ENCODE measurements around the gene RNF208.
"Not testable (repeated sequence)": the region's sequence is repeated elsewhere in the genome, so short reads cannot be mapped to it uniquely, and the experiment has no call there.

Gene RNF208

DNA sequence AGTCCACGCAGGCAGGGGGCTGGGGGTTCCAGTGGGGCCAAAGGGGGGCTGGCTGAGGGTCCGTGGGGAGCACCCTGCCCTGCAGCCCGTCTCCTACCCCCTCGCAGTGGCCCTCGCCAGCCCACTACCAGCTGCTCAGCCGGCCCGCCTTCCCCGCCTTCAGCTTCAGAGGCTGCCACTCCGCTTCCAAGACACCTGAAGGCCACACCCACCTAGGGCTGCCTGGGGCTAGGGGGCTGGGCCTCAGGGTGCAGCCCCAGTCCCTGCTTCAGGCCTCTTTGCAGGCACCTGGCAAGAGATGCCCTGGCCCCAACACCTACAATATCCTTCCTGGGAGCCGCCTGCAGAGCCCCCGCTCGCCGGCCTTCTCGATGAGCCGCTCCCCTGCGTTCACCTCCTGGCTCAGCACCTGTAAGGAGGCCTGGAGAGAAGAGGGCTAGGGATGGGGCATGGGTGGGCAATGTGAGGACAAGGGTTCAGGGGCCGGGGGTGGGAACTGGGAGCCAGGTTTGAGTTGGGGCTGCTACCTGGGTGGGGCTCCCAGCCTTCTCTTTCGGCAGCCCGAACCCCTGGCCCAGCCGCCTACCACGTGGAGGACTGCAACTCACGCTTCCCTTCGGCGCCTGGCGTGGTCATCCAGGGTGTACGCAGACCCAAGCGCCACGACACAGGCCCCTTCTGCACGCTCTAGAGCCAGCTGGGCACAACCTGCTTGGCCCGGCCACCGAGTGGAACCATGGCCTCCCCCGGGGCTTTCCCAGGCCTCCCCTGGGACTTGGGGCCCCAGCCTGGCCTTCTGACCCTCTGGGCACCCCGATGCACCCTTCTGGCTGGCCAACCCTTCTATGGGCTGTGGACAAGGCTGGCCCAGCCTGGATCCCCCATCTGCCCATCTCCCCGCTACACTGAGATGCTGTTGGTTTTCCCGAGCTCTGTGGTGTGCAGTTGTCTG lies 30.8 kb upstream of the RNF208 start:
- DNase-seq = no peak

DNA sequence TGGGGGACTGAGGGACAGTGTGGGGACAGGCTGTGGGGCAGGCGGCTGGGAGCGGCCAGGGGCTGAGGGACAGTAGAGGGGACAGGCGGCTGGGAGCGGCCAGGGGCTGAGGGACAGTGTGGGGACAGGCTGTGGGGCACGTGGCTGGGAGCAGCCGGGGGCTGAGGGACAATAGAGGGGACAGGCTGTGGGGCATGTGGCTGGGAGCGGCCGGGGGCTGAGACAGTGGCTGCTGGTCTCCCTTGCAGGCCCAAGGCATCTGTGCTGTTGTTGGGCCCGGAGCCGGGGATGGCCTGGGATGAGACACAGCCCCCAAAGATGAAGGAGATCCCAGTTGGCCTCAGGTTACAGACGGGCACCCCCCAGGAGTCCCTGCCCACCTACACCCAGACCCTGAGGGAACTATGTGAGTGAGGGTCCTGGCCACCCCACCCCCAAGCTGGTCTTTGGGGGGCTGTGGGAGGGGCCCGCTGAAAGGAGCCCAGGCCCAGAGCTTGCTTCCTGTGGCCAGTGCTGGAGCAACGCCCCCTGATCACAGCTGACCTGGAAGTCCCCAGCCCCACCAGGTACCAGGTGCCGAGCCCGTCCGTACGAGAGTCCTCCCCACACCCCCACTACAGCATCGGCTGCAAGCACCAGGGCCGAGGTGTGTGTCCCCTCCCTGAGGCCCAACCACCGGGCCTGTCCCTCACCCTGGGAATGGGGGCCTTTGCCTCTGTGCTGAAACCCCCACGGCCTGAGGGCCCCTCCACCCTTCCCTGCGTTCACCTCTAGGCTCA lies 29.6 kb upstream of the RNF208 start:
- DNase-seq = no peak

DNA sequence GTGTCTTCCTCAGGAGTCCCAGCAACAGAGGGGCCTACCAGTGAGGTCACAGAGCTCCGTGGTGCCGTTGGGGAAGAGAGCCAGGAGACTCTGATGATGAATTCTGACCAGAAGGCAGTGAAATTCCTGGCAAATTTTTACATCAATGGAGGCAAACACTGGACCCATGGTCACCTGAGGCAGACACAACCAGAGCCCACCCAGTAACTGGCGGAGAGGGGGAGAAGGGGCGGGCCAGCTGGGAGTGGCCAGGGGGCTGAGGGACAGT lies 29.1 kb upstream of the RNF208 start, which contains the start of gene STPG3:
Gene STPG3 (plus strand): TSS at position 93 of the 268 bp plus-strand sequence. CDS start 1 bp downstream, at position 94.
- no peak for DNase-seq

- no peak for DNase-seq
Measured at GRCh38 chr9:137250329-137251193, 28.5 kb upstream of the RNF208 start.

DNA sequence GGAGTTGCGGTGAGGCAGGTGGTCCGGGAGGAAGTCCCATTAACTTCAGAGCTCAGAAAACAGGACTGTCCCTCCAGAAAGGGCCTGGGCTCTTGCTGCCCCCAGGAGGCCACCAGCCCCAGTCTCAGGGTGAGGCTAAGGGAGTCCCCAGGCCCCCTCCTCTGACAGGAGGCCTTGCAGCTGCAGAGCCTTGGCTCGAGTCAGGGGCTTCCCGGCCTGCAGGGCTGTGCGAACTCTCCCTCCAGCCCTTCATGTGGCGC lies 25.8 kb upstream of the RNF208 start:
- no peak for DNase-seq

GRCh38 chr9:137247135-137247915 lies 25.3 kb upstream of the RNF208 start:
- DNase-seq = no peak

GRCh38 chr9:137245450-137246421 lies 23.7 kb upstream of the RNF208 start:
- no peak for DNase-seq

DNA sequence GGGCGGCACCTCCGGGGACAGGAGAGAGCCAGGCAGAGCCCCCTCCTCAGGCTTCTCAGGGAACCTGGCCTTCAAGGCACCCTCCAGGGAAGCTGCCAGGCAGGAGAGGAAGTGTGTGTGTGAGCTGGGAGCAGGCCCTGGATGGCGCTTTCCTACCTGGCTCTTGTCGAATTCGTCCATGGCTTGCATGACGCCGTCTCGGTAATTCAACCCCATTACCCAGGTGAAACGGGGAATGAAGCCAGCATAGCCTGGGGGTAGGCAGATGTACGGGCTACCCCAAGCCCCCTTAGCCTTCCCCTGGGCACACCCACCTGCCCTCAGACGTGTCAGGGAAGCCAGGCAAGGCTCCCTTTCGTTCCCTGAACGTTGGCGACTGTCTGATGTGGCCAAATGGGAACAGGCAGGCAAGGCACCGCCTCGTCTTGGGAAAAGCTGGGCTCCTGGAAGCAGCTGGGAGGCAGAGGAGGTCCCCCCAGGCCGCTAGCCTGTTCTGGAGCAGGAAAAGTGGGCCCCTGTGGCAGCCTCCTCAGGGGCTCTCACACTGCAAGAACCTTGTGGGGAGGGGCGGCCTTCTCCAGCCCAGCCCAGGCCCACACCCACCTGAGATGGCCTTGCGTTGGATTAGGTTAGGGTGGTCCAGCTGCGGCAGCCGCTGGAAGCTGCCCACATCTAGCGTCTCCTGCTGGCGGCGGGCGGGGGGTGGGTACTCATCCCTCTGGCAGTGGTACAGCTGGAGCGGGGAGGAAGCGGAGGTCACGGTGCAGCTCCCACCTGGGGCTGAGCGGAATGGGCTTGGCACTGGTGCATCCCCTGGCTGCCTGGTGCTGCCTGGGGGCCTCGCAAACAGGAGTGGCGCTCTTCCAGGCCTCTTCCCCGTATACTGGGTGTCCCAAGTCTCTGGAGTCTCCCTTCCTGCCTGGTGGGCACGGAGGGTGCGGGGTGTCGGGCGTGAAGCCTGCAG lies 22.7 kb upstream of the RNF208 start:
- no peak for DNase-seq

- DNase-seq = no peak
Measured at GRCh38 chr9:137243626-137244485, 21.8 kb upstream of the RNF208 start.

GRCh38 chr9:137243266-137243625 lies 21.2 kb upstream of the RNF208 start:
- DNase-seq = not testable (repeated sequence)

GRCh38 chr9:137242269-137243203 lies 20.5 kb upstream of the RNF208 start:
- DNase-seq = no peak

DNA sequence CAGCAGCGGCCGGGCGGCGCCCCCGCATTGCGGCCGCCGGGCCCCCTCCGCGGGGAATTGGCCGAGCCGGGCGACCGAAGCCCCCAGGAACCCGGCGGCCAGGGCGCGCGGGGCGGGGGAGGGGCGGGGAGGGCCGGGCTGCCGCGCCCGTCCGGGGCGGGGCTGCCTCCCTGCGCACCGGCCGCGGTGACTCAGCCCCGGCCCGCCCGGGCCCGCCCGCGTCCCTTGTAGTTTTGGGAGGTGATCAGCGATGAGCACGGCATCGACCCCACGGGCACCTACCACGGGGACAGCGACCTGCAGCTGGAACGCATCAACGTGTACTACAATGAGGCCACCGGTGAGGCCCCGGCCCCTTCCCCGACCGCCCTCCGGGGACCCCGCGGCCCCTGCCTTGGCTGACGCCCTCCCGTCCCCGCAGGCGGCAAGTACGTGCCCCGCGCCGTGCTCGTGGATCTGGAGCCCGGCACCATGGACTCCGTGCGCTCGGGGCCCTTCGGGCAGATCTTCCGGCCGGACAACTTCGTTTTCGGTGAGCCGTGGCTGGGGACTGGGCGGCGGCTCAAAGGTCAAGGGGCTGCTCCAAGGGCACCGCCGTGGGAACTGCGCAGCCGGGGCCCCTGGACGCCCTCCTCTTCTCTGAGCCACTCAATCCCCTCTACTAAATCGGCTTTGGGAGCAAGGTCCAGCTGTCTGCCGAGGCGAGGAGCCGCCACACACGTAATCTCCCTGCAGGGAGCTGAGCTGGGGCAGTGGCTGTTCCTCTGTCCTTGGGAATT lies 19.6 kb upstream of the RNF208 start:
- DNase-seq = no peak

DNA sequence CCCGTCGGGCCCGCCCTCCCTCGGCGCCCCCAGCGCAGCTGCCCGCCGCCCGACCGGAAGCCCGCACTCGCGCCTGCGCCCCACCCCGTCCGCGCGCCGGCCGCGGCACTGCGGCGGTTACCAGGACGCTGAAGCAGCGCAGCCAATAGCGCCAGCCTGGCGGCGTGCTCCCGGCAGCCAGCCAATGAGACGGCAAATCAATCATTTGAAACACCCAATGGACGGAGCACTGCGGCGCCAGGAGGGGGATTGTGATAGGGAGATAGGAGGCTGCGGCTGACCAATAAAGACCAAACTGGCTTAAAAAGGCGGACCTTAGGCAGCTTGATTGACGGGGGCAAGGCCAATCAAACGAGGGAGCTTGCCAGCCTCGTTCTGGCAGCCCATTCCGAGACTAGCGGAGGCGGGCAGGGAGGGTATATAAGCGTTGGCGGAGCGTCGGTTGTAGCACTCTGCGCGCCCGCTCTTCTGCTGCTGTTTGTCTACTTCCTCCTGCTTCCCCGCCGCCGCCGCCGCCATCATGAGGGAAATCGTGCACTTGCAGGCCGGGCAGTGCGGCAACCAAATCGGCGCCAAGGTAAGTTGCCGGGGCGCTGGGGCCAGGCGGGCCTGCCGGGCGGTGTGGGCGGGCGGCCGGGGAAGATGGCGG lies 18.9 kb upstream of the RNF208 start, which contains the start of gene TUBB4B:
Gene TUBB4B (plus strand): TSS at position 447 of the 649 bp plus-strand sequence. CDS start 74 bp downstream, at position 521.
- peak; percentile 98 for DNase-seq

GRCh38 chr9:137240318-137240840 lies 18.3 kb upstream of the RNF208 start:
- no peak for DNase-seq

DNA sequence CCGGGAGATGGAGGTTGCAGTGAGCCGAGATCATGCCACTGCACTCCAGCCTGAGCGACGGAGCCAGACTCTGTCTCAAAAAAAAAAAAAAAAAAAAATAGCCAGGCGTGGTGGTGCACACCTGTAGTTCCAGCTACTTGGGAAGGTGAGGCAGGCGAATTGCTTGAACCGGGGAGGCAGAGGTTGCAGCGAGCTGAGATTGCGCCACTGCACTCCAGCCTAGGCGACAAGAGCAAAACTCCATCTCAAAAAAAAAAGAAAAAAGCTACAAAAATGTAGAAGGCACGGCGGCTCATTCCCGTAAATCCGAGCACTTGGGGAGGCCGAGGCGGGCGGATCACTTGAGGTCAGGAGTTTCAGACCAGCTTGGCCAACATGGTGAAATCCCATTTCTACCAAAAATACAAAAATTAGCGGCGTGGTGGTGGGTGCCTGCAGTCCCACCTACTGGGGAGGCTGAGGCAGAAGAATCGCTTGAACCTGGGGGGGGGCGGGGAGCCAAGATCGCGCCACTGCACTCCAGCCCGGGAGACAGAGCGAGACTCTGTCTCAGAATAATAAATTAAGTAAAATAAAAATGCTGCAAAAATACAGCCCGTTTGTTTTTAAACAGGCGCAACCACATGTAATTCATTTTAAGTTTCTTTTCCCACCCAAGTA lies 17.6 kb upstream of the RNF208 start:
- not testable (repeated sequence) for DNase-seq

Data from NCI-H2029 treated with DMSO at 0.1 percent for 48 hours (cell line).